HCT116 (cell line): ENCODE results near the gene IPO11.

Source experiments
- ATF3 ChIP-seq: IDR thresholded peaks from 2 replicates; pipeline ENCODE4 v1.6.1; 2012
- CTCF ChIP-seq, 3 experiments: fragments of 200-600 bp in 1 of 3; sonication (generic) in 1 of 3; IDR thresholded peaks in 2 of 3; conservative IDR thresholded peaks in 1 of 3; 2 replicates each; pipeline ENCODE4 v1.5.1; 2012 to 2017; ENCODE audit warnings: low read depth in 2 of 3, low read length in 2 of 3, antibody characterized with exemption in 1 of 3, borderline replicate concordance in 1 of 3, control low read depth in 1 of 3, mild to moderate bottlenecking in 1 of 3, mixed read lengths in 1 of 3, mixed run types in 1 of 3, moderate library complexity in 1 of 3; ENCODE audit not compliant: insufficient read depth in 1 of 3
- EGR1 ChIP-seq: IDR thresholded peaks from 2 replicates; pipeline ENCODE4 v1.6.1; 2012; ENCODE audit warnings: low read depth
- EZH2 ChIP-seq: fragments of 200-600 bp; sonication (generic); IDR thresholded peaks from 2 replicates; pipeline ENCODE4 v1.6.1; 2017; ENCODE audit warnings: antibody characterized with exemption, mixed run types
- EZH2phosphoT487 ChIP-seq: fragments of 200-600 bp; IDR thresholded peaks from 2 replicates; pipeline ENCODE4 v1.6.1; 2018; ENCODE audit warnings: antibody characterized with exemption, borderline replicate concordance
- JUND ChIP-seq: IDR thresholded peaks from 2 replicates; pipeline ENCODE4 v1.6.1; 2012
- POLR2A ChIP-seq: IDR thresholded peaks from 2 replicates; pipeline ENCODE4 v1.7.0; 2011; ENCODE audit warnings: borderline replicate concordance; ENCODE audit not compliant: insufficient read depth, insufficient read length; ENCODE audit errors: extremely low read depth
- POLR2AphosphoS5 ChIP-seq: IDR thresholded peaks from 2 replicates; pipeline ENCODE4 v1.6.1; 2011; ENCODE audit warnings: mild to moderate bottlenecking, low read depth, low read length, moderate library complexity
- SIN3A ChIP-seq: IDR thresholded peaks from 2 replicates; pipeline ENCODE4 v1.6.1; 2012; ENCODE audit warnings: low read depth
- ZFX ChIP-seq: fragments of 450-650 bp; IDR thresholded peaks from 2 replicates; pipeline ENCODE4 v1.6.1; 2017
- ZNF274 ChIP-seq: fragments of 200-500 bp; sonication (Bioruptor generic); IDR thresholded peaks from 2 replicates; pipeline ENCODE4 v1.6.1; 2014; ENCODE audit warnings: mild to moderate bottlenecking, low read depth, low read length, inconsistent platforms
- TF ChIP-seq, protein P1 (sequence below): IDR thresholded peaks from 2 replicates; pipeline ENCODE4 v1.6.1; 2012; ENCODE audit warnings: low read depth

GRCh38 chr5:62590387-62590786 lies 177.8 kb downstream of the IPO11 start:
- TF ChIP-seq EGR1 (no peak), POLR2A (no peak), CTCF (IDR thresholded peaks at IDR 0.05 in 2 of 3, conservative IDR thresholded peaks at IDR 0.05 in 1 of 3; ENCODE audit: borderline replicate concordance in 1 of 3, insufficient read depth in 1 of 3, low read depth in 2 of 3, low read length in 2 of 3) (no peak), ATF3 (no peak), POLR2AphosphoS5 (no peak), ZFX (no peak), ZNF274 (no peak), EZH2 (no peak), JUND (no peak), SIN3A (no peak), EZH2phosphoT487 (no peak)
- TF ChIP-seq, protein P1, sequence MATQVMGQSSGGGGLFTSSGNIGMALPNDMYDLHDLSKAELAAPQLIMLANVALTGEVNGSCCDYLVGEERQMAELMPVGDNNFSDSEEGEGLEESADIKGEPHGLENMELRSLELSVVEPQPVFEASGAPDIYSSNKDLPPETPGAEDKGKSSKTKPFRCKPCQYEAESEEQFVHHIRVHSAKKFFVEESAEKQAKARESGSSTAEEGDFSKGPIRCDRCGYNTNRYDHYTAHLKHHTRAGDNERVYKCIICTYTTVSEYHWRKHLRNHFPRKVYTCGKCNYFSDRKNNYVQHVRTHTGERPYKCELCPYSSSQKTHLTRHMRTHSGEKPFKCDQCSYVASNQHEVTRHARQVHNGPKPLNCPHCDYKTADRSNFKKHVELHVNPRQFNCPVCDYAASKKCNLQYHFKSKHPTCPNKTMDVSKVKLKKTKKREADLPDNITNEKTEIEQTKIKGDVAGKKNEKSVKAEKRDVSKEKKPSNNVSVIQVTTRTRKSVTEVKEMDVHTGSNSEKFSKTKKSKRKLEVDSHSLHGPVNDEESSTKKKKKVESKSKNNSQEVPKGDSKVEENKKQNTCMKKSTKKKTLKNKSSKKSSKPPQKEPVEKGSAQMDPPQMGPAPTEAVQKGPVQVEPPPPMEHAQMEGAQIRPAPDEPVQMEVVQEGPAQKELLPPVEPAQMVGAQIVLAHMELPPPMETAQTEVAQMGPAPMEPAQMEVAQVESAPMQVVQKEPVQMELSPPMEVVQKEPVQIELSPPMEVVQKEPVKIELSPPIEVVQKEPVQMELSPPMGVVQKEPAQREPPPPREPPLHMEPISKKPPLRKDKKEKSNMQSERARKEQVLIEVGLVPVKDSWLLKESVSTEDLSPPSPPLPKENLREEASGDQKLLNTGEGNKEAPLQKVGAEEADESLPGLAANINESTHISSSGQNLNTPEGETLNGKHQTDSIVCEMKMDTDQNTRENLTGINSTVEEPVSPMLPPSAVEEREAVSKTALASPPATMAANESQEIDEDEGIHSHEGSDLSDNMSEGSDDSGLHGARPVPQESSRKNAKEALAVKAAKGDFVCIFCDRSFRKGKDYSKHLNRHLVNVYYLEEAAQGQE = no peak
